Activated CD4-positive, alpha-beta memory T cell treated with anti-CD3 and anti-CD28 coated beads, Interleukin-2, amount 10 ng/mL, durations not matched to agents 7 days and 5 days (primary cell): ENCODE measurements around the gene PPP2R5B. TPM values are rescaled to one million over a fixed set of nuclear protein-coding genes. Genes with fewer than 3 reads are reported as not detected.

ENCODE experiments used
- CTCF ChIA-PET: fragments of 350-600 bp; sonication (Branson Sonifier 250); formaldehyde crosslinking; loops from one replicate; lab custom pipeline; 2021; ENCODE audit warnings: antibody characterized with exemption, inconsistent platforms; lab: Charles Lee
- POLR2A ChIA-PET: fragments of 350-600 bp; sonication (Branson Sonifier 250); formaldehyde crosslinking; loops from one replicate; lab custom pipeline; 2021; ENCODE audit warnings: antibody characterized with exemption; lab: Charles Lee
- DNase-seq: peaks from one replicate; pipeline ENCODE4 v3.0.0-alpha.2; 2020
- H3K27ac Mint-ChIP-seq: one replicate; pipeline ENCODE4 v1.8.0; 2021; ENCODE audit warnings: mild to moderate bottlenecking, mixed read lengths
- H3K27me3 Mint-ChIP-seq: one replicate; pipeline ENCODE4 v1.8.0; 2021; ENCODE audit warnings: mixed read lengths
- H3K36me3 Mint-ChIP-seq: one replicate; pipeline ENCODE4 v1.8.0; 2021; ENCODE audit warnings: low read depth, mixed read lengths
- H3K4me1 Mint-ChIP-seq: one replicate; pipeline ENCODE4 v1.8.0; 2021; ENCODE audit warnings: mixed read lengths
- H3K4me3 Mint-ChIP-seq: one replicate; pipeline ENCODE4 v1.8.0; 2021; ENCODE audit warnings: mild to moderate bottlenecking, mixed read lengths
- H3K9me3 Mint-ChIP-seq: one replicate; pipeline ENCODE4 v1.8.0; 2021; ENCODE audit warnings: mixed read lengths
- total RNA-seq, 2 experiments: library from RNA; stranded (reverse); gene quantifications; one replicate each; pipeline ENCODE4 v1.2.3, GENCODE V29; 2021

The PPP2R5B gene
- total RNA-seq, 2 experiments from 2014 or later: 19.8 to 21.1 TPM

DNA sequence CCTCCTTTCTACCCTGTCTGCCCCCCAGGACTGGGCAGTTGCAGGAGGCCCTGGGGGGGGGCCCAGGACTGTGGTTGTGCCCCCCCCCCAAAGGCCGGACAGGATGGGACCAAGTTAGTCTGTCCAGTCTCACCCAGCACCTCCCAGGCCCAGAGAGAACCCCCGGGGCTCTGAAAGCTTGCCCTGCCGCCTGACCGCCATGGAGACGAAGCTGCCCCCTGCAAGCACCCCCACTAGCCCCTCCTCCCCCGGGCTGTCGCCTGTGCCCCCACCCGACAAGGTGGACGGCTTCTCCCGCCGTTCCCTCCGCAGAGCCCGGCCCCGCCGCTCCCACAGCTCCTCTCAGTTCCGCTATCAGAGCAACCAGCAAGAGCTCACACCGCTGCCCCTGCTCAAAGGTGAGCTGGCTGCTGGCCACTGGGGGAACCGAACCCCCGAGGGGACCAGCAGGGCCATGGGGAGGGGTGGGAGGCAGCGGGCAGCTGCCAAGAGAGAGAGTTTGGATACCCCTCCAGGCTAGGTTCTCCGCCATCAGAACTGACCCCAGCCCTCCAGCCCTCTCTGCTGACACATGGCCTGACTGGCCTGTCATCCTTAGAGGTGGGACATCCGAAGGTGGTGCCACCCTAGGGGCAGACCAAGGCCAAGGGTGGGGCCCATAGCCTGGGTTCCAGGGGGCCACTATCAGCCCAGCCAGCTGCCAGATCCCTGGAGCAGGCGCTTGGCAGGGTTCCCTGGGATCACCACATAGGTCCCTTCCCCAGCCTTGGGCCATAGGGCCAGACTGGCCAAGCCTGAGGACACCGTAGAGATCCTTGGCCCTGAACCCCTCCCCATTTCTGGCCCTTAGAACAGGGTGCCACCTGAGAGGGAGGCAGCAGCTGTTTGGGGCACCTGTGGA, 1.3 kb downstream of the PPP2R5B start:
- H3K27ac Mint-ChIP-seq: no peak overlapping the region
- no peaks in the 10 kb centered on the region for H3K27me3 Mint-ChIP-seq
- no peaks in the 10 kb centered on the region for H3K9me3 Mint-ChIP-seq
- DNase-seq: no peak
- peaks cover 21% of the 10 kb centered on the region for H3K4me1 Mint-ChIP-seq
- ChIA-PET CTCF (interaction anchor here (0.5 kb wide), 1 partner anchor 77 kb away, joined by 3 read pairs; no protein-coding TSS in a partner anchor), POLR2A (interaction anchor here (0.6 to 2.0 kb wide), 5 partner anchors 11 to 147 kb away, joined by 3 to 14 read pairs (median 3); partner anchors contain the start of genes ARL2 and EHD1)
- peak overlapping the region; percentile 88 for H3K4me3 Mint-ChIP-seq
- H3K36me3 Mint-ChIP-seq: peaks cover 16% of the 10 kb centered on the region

DNA sequence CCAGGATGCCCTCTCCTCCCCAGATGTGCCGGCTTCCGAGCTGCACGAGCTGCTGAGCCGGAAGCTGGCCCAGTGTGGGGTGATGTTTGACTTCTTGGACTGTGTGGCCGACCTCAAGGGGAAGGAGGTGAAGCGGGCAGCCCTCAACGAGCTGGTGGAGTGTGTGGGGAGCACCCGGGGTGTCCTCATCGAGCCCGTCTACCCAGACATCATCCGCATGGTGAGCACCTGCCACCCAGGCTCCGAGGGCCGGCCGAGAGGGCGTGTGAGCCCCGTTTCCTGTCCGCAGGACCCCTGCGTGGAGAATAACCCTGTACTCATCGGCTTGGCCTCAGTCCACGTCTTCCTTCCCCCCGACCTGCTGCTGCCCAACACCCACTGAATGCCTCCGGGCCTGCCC, 2.2 kb downstream of the PPP2R5B start:
- ChIA-PET POLR2A (interaction anchor here (0.9 to 1.5 kb wide), 2 partner anchors 10 to 148 kb away, joined by 3 read pairs; no protein-coding TSS in a partner anchor), CTCF (interaction anchor here (0.5 kb wide), 1 partner anchor 76 kb away, joined by 3 read pairs; no protein-coding TSS in a partner anchor)
- no peaks in the 10 kb centered on the region for H3K9me3 Mint-ChIP-seq
- no peak for DNase-seq
- H3K36me3 Mint-ChIP-seq: peaks cover 20% of the 10 kb centered on the region
- no peaks in the 10 kb centered on the region for H3K27me3 Mint-ChIP-seq
- no peak overlapping the region for H3K4me3 Mint-ChIP-seq
- no peak overlapping the region for H3K27ac Mint-ChIP-seq
- peaks cover 21% of the 10 kb centered on the region for H3K4me1 Mint-ChIP-seq

DNA sequence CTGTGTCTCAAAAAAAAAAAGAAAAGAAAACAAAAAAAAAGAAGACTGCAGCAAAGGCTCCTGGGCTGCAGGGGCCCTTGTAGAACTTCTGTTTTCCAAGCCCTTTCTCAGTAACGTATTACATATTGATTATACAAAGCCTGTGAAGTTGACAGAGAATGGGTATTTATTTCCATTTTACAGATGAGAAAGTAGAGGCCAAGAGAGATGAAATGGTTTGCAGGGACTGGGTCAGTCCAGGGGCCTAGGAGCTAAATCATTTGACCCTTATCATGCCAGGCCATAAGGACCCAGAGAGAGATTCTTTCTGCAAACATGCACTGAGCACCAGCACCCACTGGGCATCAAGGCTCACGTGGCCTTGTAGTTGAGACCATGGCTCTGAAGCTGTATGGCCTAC, 4.5 kb downstream of the PPP2R5B start:
- POLR2A ChIA-PET: no interaction called here
- no peak overlapping the region for H3K4me3 Mint-ChIP-seq

GRCh38 chr11:64929625-64930024, 5.1 kb downstream of the PPP2R5B start:
- CTCF ChIA-PET: no interaction called here
- Mint-ChIP-seq H3K36me3 (peaks cover 28% of the 10 kb centered on the region), H3K27ac (no peak overlapping the region), H3K4me3 (no peak overlapping the region), H3K9me3 (no peaks in the 10 kb centered on the region), H3K4me1 (peaks cover 11% of the 10 kb centered on the region), H3K27me3 (no peaks in the 10 kb centered on the region)
- POLR2A ChIA-PET: interaction anchor here (2.1 kb wide), 1 partner anchor 84 kb away, joined by 4 read pairs; the partner anchor contains the start of gene ARL2
- DNase-seq: no peak

More for the DNA sequence above, 4.5 kb downstream of the PPP2R5B start:
- Mint-ChIP-seq H3K36me3 (peaks cover 28% of the 10 kb centered on the region), H3K9me3 (no peaks in the 10 kb centered on the region), H3K27ac (no peak overlapping the region), H3K27me3 (no peaks in the 10 kb centered on the region), H3K4me1 (peaks cover 15% of the 10 kb centered on the region)
- CTCF ChIA-PET: no interaction called here
- DNase-seq: no peak

GRCh38 chr11:64930340-64930739, 5.9 kb downstream of the PPP2R5B start:
- no peak for DNase-seq
- H3K27ac Mint-ChIP-seq: no peak overlapping the region
- ChIA-PET CTCF (no interaction called here), POLR2A (interaction anchor here (2.1 kb wide), 1 partner anchor 83 kb away, joined by 4 read pairs; the partner anchor contains the start of gene ARL2)
- peaks cover 28% of the 10 kb centered on the region for H3K36me3 Mint-ChIP-seq
- no peak overlapping the region for H3K4me3 Mint-ChIP-seq
- H3K27me3 Mint-ChIP-seq: no peaks in the 10 kb centered on the region
- H3K4me1 Mint-ChIP-seq: peaks cover 5% of the 10 kb centered on the region
- no peaks in the 10 kb centered on the region for H3K9me3 Mint-ChIP-seq

DNA sequence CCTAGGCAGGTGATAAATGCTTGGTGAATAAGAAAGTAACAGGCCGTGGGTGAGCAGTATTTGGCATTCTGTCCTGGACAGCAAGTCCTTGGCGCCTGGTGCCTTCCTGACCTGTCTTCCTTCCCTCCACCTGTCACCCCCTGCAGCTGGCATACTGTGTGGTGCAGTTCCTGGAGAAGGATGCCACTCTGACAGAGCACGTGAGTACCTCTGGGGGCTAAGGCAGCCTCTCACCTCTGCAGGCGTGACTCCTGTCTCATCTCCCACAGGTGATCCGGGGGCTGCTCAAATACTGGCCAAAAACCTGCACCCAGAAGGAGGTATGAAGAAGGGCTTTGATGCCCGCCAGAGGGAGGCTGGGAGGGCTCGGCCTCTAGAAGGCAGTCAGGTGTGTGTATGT, 6.8 kb downstream of the PPP2R5B start:
- Mint-ChIP-seq H3K4me1 (peaks cover 2% of the 10 kb centered on the region), H3K27ac (no peak overlapping the region), H3K27me3 (no peaks in the 10 kb centered on the region), H3K9me3 (no peaks in the 10 kb centered on the region), H3K36me3 (peaks cover 28% of the 10 kb centered on the region), H3K4me3 (no peak overlapping the region)
- ChIA-PET POLR2A (interaction anchor here (2.1 kb wide), 1 partner anchor 82 kb away, joined by 4 read pairs; the partner anchor contains the start of gene ARL2), CTCF (no interaction called here)
- DNase-seq: no peak

DNA sequence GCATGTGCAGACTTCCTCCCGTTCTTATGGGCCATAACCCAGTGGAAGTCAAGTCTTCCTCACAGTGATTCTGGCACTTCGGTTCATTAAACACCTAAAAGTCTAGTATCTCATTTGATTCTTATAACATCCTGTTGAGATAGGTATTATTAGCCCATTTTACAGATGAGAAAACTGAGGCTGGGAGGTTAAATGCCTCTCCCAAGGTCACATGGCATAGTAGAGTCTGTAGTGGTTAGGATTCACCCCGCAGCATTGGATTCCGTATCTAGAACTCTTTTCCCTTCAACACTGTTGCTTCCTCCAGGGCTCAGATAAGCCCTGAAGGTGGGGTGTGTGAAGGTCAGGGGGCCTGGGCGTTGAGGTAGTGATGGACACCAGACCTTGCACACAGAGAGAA, 7.8 kb downstream of the PPP2R5B start:
- no peaks in the 10 kb centered on the region for H3K27me3 Mint-ChIP-seq
- no peak for DNase-seq
- H3K4me3 Mint-ChIP-seq: no peak overlapping the region
- CTCF ChIA-PET: interaction anchor here (0.6 kb wide), 1 partner anchor 134 kb away, joined by 3 read pairs; no protein-coding TSS in a partner anchor
- H3K9me3 Mint-ChIP-seq: no peaks in the 10 kb centered on the region
- H3K4me1 Mint-ChIP-seq: no peaks in the 10 kb centered on the region
- H3K27ac Mint-ChIP-seq: no peak overlapping the region
- peaks cover 28% of the 10 kb centered on the region for H3K36me3 Mint-ChIP-seq
- POLR2A ChIA-PET: no interaction called here

DNA sequence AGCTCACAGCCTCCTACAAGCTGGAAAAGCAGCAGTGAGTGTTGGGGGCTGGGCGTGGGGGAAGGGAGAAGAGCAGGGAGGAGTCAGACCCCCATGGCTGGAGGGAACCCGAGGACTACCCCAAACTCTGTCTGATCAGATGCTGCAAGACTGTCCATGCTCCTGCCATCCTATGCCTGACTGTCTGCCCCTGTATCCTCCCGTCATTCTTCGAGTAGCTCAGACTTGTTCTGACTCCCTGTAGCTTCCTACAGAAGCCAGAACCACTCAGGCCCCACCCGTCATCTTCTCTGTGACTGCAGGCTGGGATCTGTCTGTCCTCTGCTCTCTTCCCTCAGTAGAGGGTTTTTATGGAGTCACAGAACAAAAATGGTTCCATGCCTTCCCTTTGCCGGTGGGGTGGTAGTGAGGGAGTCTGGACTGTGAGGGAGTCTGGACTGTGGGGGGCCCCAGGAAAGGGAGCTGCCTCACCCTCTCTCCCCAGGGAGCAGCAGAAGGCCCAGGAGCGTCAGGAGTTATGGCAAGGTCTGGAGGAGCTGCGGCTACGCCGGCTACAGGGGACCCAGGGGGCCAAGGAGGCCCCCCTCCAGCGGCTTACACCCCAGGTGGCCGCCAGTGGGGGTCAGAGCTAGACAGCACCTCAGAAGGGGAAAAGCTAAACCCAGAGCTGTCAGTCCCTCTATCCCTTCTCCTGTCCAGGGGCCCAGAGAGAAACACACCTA, 8.9 kb downstream of the PPP2R5B start:
- DNase-seq: no peak
- Mint-ChIP-seq H3K27ac (no peak overlapping the region), H3K36me3 (peaks cover 24% of the 10 kb centered on the region), H3K27me3 (peaks cover 2% of the 10 kb centered on the region), H3K9me3 (no peaks in the 10 kb centered on the region), H3K4me3 (no peak overlapping the region), H3K4me1 (no peaks in the 10 kb centered on the region)
- CTCF ChIA-PET: interaction anchor here (0.6 kb wide), 1 partner anchor 18 kb away, joined by 3 read pairs; no protein-coding TSS in a partner anchor
- POLR2A ChIA-PET: interaction anchor here (1.2 to 1.3 kb wide), 2 partner anchors 9 to 81 kb away, joined by 3 to 4 read pairs; partner anchors contain the start of genes ARL2 and PPP2R5B

DNA sequence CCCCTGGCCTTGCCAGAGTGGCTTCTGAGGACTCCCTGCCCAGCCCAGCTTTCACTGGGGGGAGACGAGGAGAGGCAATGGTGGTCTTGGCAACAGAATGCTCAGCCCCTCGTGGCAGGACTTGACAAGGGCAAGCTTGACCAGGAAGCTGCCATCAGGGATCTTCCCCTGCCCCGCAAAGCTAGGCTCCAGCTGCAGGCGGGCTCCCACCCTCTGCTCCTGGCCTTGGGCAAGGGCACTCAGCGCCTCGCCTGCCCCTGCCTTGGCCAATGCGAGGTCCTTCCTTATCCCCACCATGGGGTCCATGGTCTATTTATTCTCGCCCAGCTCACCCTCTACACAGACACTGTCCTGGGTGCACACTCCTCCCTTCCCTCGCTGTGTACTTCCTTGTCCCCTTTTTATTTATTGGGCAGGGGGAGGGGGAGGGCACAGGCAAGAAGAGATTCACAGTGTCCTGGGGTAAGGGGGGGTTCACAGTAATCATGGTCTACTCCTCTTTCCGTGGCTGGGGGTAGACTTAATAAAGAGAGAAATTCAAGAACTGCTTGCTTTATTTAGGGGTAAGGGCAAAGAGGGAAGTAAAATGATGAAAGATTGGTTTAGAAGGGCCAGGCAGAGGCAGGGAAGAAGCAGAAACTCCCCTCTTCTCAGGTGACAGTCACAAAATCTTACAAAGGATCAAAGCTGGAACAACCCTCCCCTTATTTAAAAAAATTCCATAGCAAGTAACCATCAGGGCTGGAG, 9.6 kb downstream of the PPP2R5B start:
- no peaks in the 10 kb centered on the region for H3K4me1 Mint-ChIP-seq
- H3K27ac Mint-ChIP-seq: no peak overlapping the region
- POLR2A ChIA-PET: interaction anchor here (0.7 to 1.3 kb wide), 2 partner anchors 17 to 80 kb away, joined by 3 read pairs; partner anchors contain the start of genes ARL2 and ATG2A
- no peaks in the 10 kb centered on the region for H3K9me3 Mint-ChIP-seq
- CTCF ChIA-PET: interaction anchor here (0.6 kb wide), 1 partner anchor 17 kb away, joined by 3 read pairs; no protein-coding TSS in a partner anchor
- H3K4me3 Mint-ChIP-seq: no peak overlapping the region
- peaks cover 5% of the 10 kb centered on the region for H3K27me3 Mint-ChIP-seq
- no peak for DNase-seq
- peaks cover 24% of the 10 kb centered on the region for H3K36me3 Mint-ChIP-seq

- H3K4me3 Mint-ChIP-seq: no peak overlapping the region
- no peak for DNase-seq
- POLR2A ChIA-PET: interaction anchor here (0.7 kb wide), 1 partner anchor 18 kb away, joined by 3 read pairs; the partner anchor contains the start of gene ATG2A
- H3K4me1 Mint-ChIP-seq: no peaks in the 10 kb centered on the region
- CTCF ChIA-PET: no interaction called here
- no peaks in the 10 kb centered on the region for H3K9me3 Mint-ChIP-seq
- H3K27ac Mint-ChIP-seq: no peak overlapping the region
- peaks cover 22% of the 10 kb centered on the region for H3K36me3 Mint-ChIP-seq
- H3K27me3 Mint-ChIP-seq: peaks cover 5% of the 10 kb centered on the region
Measured at GRCh38 chr11:64934682-64935358, 10.3 kb downstream of the PPP2R5B start.

DNA sequence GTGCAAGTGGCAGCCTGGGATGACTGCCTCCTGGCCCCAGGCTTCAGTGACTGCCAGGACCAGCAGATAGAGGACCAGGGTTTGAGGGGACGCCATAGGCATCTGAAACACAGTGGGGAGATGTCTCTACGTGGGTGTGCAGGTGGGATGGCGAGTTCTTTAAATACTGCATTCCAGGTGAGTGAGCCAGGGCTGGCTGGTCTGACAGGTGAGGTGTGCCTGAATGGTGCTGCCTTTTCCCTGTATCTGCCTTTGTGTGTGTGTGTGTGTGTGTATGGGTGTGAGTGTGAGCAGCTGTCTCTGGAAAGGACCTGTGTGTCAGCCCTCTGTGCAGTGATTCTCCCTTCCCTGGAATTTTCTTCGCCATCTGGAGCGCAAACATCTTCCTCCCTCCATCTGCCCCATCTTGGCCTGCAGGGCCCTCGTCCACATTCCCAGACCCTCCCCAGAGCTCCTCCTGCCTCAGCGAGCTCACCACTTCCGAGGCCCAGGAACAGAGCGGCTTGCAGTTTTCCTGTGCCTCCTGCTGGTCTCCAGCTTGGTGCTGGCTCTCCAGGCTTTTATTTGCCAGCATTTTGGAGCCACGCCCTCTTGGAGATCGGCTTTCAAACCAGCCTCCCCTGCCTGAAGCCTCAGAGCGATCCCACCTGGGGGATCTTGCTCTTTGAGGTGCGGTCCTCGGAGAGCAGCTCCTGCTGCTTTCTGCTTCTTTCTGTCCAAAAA, 11.0 kb downstream of the PPP2R5B start, which contains the start of gene GPHA2:
TSS of gene GPHA2 (minus strand) at position 535 of the 723 bp plus-strand sequence. CDS start at position 102, 433 bp downstream.
- Mint-ChIP-seq H3K27me3 (peaks cover 5% of the 10 kb centered on the region), H3K27ac (no peak within 1 kb of the TSS), H3K4me1 (no peaks in the 10 kb centered on the region), H3K9me3 (no peaks in the 10 kb centered on the region), H3K4me3 (no peak within 1 kb of the TSS), H3K36me3 (peaks cover 15% of the 10 kb centered on the region)
- CTCF ChIA-PET: no interaction called here
- no peak for DNase-seq
- POLR2A ChIA-PET: interaction anchor here (1.1 kb wide), 1 partner anchor 19 kb away, joined by 3 read pairs; no protein-coding TSS in a partner anchor
